Body of pancreas (tissue), 4 donors: Measurements from ENCODE around the gene NUP98.

Experiments
- CTCF ChIP-seq, 7 experiments: fragments of 450-650 bp in 4 of 7; fragments of 200-600 bp in 3 of 7; sonication (generic) in 3 of 7; IDR thresholded peaks; one replicate each; pipeline ENCODE4 v1.5.1; 2016 to 2019; ENCODE audit warnings: antibody characterized with exemption in 7 of 7
- POLR2A ChIP-seq, 3 donors: fragments of 450-650 bp; IDR thresholded peaks; one replicate each; pipeline ENCODE4 v1.6.1; 2016; ENCODE audit warnings: antibody characterized with exemption in 3 of 3, mild to moderate bottlenecking in 2 of 3

DNA sequence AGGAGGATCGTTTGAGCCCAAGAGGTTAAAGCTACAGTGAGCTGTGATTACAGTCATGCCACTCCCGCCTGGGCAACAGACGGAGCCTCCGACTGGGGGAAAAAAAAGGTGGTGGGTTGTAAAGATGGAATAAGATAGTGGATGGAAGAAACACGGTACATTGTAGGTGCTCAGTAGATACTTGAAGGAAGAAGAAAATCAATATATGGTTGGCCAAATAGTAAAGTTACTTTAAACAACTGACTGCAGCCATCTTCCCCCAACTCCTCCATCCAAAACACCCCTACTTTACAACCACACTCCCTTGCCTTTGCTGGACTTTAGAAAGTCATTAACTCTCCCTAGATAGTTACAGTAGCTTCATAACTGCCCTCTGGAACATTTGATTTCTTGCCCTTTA, 2.5 kb upstream of the NUP98 start:
- TF ChIP-seq POLR2A (IDR thresholded peaks at IDR 0.05) (no peak), CTCF (IDR thresholded peaks at IDR 0.05) (no peak)
